HG02588 (cell line): ENCODE data around the gene RAPGEF4.

Experiments
- ATAC-seq: cut with Tn5 transposase; IDR thresholded peaks from one replicate; pipeline ENCODE4 v1.9.1; 2021; ENCODE audit warnings: mild to moderate bottlenecking, moderate library complexity; ENCODE audit not compliant: unreplicated experiment

Gene RAPGEF4

DNA sequence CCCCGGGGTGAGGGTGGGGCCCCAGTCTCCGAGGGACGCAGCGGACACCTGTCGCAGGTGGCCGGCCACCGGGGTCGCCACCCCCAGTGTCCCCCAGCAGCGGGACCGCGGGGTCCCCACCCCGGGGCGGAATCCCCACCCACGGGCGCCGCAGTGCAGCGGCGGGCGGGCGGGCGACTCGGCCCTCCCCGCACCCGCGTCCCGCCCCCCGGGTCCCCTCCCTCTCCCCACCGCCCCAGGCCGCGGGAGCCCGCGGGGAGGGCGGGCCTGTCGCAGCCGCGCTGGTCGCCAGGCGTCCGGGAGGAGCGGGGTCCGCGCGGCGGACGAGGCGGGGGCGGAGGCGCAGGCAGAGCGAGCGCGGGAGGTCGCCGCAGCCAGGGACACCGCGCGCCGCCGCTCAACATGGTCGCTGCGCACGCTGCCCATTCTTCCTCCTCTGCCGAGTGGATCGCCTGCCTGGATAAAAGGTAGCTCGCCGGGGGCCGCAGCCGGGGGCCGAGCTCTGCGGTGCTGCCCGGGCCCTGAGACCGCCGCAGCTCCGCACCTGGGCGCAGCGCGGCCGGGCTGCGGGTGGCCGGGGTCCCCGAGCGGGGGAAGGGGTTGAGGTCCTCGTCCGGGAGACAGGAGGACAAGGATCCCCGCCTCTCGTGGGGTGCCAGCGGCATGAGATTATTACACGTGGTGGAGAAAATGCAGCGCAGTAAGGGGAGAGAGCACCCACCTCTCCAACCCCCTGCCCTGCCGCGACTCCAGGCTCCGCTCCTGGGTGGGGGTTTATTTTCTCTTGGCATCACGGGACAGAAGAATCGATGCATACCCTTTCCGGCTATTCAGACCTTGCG, at the start of gene RAPGEF4:
Gene RAPGEF4 (plus strand): TSS at position 264 of the 842 bp plus-strand sequence. CDS start 139 bp downstream, at position 403.
- ATAC-seq: no peak

DNA sequence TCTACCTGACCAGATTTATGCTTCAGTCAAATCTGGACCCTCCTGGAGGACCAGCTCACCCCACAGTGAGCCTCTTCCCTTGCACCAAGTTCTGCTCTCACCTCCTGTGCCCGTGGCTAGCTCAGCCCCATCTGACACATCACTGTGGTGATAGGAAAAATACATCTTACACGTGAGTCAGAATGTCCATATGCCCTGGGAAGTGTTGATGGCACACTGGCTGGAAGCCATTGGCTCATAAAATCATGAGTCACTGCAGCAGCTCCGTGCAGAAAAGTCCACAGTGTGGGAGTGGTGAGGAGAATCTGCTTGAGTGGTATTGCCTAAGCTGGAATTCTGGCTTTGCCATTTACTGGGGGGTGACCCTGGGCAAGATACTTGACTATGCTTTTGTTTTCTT, 42.6 kb upstream of the RAPGEF4 start:
- ATAC-seq: no peak

DNA sequence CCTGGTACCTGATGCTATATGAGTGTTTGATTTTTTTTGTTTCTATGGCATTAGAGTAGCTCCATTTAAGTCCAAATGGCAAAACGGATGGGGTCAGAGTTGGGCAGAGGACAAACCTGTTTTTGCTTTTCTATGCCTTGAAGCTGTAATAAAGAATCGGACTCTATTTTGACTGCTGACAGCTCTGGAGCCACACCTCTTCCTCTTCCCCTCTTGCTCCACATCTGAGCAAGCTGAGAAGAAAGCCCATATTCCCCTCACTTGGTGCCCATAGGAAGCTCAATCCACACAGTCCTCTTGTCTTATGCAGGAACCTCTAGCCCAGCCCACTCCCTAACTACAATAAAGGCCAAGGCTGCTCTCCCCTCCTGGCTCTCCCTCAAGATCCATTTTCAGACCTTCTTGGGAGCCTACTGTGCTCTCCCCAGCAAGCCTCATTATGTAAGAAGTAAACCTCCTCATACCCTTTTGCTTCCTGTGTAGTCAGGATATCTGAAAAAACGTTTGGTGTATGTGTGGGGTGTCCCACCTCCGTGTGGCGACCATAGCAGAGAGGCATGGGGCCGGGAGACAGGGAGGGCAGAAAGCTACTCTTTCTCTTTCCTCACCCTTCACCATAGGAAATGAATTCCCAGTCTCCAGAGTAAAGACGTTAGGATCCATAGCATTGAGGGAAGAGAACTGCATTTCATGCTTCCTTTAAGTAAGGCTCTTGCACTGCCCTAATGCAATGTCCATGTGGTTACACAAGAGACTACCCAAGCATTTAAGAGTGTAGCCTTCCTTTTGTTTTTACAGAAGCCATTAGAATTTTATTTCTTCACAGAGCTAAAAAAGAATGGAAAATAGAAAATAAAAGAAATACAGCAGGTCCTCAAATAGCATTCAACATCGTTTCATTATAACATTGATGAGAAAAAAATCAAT, 41.9 kb upstream of the RAPGEF4 start:
- no peak for ATAC-seq

DNA sequence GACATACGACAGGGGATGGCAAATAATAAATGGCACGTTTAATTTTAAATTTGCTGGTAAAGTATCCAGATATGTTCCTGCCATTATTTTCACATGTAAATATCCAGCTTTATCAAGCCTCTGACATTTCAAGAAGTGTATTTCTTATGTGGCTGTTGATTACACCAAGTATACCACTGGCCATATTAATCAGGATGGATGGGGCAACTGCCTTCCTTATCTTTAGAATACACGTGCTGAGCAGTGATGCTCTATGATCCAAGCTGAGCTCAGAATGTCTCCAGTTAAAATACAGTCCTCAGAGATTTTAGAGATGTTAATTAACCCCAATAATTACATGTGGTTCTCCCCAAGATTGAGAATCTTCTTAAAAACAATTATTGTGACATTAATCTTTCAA, 38.3 kb upstream of the RAPGEF4 start:
- no peak for ATAC-seq

DNA sequence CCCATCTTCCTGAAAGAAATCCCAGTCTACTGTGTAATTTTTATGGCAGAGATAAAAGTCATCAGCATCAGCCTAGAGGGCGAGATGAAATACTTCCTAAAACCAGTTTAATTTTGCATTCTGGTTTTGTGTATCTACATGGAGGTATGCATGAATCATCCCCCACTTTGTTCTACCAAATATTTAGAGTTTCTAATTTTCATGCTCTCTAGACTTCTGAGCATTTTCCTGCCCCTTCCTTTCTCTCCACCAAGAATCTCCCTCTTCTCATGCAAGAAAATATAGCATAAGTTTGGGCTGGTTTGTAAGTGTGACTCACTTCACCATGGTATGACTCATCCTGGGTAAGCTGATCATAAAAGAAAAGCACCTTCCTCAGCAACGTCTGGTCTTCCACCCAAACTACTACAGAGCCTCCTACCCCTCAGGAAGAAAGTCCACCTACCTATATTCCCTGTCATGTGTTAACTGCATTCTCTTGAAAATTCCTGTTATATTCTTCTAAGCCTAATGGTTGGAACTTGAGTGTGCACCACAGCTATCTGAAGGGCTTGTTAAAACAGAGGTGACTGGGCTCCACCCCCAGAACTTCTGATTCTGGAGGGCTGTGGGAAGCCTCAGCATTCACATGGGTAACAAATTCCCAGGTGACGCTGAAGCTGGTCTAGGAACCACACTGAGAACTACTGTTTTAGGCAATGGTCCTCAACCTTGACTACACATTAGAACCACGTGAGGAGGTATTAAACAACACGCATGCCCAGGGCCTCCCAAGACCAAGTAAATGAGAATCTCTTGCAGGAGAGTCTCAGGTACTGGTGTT, 37.4 kb upstream of the RAPGEF4 start:
- ATAC-seq: peak; percentile 92

DNA sequence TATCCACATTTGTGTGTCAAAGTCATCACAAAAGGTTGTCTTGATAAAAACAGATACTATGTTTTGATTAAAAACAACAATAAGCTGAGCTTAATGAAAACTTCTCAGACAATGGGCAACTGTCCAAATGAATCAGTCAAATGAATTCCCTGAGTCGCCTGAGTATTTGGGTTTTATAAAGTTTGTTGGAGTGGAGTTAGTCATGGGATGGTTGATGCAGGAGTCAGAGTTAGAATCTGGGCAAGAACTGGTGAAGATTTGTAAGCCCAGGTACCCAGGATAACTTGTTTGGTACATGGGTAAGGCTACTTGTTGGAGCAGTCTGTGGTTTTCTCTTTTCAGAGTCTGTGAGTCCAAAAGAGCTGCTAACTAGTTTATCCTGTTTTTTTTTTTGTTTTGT, 34.4 kb upstream of the RAPGEF4 start:
- no peak for ATAC-seq

DNA sequence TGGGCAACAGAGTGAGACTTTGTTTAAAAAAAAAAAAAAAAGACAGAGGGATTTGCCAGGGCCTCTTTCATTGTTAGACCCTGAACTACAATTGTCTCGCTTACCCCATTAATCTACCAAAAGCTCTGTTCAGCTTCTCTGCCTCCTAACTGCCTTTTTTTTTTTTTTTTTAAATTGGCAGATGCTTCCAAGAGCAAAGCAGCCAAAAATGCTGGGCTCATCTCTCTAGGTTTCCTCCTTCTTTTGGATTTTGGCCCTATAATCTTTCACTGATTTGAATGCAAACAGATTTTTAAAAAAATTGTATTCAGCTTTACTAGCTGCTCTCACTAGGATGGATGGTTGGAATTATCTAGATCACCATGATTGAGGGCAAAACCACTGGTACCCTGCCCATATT, 33.2 kb upstream of the RAPGEF4 start:
- no peak for ATAC-seq

DNA sequence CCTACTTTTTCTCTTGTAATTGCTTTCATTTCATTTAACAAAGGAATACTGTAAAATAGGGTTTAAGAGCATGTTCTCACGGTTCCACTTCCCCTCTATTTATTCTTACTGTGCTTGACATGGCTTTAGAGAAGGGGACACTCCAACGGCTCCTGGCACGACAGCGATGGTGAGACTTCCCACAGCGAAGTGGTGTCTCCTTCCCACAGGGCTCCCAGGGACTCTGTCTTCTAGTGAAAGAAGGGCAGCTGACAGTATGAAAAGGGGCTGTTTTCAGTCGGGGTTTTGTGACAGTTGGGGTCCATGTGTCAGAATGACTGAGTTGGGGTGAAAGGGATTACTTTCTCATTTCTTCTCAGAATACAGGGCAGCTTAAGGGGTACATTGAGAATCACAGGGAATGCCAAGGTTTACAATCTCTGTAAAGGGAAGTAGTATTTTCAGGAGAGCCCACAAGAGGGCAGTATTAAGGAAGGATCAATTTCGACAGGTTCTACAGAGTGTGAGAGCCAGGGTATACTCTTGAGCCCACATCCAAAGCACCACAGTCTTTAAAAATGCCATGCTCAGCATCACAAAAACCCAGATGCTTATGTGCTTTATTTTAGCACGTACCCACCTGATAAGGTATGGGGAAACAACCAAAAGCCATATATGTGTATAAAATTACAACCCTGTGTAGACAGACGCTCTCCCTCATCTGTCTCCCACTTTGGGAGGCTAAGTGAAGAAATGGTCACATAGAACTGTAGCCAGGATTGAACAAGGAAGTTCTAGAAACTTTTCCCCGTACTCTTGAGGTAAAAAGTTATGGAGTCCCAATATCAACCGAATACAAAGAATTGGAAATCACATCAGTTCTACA, 31.3 kb upstream of the RAPGEF4 start:
- no peak for ATAC-seq

DNA sequence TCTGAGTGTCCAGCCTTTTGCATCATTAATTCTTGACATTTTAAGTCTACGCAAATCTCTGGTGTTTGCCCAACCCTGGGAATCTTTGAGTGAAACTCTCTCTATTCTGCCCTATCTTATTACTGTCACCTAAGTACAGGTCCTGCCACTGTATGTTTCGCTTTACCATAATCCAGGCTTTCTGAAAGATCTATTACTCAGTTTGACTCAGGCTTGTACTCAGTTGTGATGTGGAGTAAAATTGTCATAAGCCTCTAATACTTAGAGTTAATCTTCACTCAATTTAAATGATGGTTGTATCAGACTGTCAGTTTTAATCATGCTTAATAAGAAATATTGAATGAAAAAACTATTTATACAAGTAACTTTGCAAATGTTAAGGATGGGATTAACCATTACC, 30.3 kb upstream of the RAPGEF4 start:
- no peak for ATAC-seq

DNA sequence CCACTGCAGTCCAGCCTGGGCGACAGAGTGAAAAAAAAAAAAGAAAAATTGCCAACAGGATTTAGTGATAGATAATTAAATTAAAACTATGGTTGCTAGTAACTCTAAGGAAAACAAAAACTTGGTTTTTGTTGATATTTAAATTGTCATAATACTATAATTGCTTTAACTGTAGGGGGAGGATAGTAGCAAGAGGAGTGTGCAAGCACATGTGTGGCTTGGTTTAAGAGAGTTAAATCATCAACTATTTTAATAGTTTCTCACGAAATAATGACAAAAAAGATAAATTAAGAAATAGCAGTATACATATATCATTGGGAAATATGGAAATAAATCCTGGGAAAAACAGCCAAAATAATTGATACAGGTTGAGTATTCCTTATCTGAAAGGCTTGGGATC, 27.4 kb upstream of the RAPGEF4 start:
- no peak for ATAC-seq

DNA sequence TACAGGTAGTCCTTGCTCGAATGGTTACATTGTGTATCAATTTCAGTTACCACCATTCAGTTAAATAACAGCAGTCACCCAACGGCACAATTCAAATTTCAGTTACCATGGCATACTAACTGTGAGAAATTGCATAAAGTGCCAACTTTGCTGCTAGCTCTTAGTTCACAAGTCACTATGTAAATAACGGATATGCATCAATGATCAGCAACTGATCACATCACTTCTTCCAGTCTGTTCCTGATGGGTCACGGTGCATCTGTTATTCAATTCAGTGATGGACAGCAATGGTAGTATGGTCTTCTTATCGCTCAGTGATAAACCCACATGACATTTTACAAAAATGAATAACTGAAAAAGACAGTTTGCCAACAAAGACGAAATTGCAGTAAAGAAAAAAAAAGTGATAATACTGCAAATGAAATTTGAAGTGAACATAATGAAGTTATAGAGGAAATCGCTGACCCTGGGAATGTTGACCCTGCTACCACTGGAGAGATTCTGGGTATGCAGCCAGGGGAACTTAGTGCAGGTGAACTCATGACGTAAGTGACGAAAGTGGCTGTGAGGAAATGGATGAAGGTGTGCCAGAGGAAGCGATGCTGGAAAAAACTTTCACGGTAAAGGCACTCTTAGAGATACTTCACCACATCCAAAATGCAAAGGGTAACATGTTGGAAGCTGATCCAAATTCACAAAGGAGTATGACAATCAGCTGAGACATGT, 25.9 kb upstream of the RAPGEF4 start:
- ATAC-seq: no peak

DNA sequence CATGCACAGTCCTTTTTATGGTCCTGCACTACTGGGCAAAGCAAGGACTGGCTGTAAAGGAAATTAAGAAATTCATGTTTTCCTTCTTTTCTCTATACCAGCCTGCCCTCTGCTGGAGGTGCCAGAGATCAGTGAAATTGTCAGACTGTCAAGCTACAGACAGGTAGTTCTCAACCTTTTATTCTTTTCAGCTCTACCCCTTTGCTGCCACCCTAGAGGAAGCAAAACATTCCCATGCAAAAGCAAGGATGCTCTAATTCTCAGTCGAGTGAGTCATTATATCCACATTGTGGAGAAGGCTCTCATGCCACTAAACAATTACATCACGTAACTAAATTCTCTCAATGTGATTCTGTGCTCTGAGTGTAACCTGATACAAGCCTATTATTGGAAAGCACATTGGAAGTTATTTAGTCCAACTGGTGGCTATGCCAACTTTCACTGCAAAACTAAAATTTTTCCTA, 25.0 kb upstream of the RAPGEF4 start:
- ATAC-seq: no peak

DNA sequence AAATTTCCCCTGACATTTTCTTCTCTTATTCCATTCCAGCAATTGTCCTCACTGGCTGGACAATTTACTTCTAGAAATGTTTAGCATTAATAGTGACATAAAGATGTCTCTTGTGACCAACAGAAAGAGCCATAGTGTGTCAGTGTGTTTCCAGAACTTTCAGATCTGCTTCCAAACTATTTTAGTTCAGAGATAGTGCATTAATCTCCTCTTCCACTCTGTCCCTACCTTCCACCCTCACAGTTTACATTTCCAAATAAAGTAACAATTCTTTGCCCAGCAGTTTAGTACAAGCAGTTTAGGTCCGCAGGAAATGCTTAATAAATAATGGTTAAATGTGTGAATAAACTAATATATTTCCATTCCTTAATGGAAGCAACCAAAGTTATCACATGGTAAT, 24.5 kb upstream of the RAPGEF4 start:
- no peak for ATAC-seq

DNA sequence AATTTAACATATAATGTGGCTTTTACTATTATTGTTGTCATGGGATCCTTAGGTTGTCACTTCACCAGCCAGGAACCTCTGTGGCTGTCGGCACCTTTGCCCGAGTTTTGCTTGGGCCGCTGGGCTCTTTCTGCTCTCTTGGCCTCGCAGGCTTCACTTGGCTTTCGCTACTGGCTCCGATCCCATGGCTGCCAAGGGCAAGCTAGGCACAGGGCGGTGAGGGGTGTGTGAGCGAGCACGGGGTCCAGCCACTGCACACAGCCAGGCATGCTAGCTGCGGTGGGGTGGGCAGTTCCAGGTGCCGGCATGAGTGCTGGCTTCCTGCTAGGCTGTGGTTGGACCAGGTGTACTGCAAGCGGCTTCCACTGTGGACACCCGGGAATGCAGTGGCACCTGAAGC, 23.4 kb upstream of the RAPGEF4 start:
- no peak for ATAC-seq

DNA sequence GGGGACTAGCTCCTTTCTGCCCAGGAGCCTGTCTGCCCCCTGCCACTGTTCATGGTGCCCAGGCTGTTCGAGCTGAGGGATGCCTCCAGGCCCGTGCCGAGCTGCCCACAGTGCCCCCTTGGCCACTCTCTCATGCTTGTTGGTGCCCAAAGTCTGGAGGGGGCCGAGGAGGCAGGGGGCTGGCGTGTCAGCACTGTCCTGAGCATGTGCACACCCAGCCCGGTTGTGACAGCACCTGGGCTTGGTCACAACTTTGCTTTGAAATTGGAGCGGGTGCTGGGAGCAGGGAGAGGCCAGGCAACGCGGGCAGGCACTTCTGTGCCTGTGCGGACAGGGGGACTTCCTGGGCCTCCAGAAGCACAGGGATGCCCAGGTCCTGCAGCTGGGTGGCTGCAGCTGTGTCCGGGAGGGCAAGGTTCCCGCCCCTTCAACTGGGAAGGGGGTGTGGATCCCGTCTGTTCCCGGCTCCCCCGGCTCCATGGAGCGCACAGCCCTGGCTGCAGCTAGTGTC, 22.2 kb upstream of the RAPGEF4 start:
- ATAC-seq: no peak

DNA sequence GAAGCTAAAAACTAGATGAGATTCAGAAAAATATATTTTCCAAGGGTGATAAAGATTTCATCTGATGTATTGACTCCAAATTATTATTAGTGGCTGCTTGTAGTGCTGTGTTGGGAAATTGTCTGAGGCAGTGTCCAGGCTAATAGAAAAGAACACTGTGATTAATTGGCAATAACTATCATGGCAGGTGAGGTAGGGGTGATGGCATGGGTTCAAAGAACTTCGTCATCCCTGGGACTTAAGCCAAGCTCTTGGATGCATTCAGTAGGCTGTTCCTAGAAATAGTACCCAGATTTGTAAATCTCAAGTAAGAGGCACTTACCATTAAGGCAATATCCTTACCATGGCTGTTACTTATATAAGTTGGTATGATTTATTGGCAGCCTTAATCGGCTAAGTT, 13.2 kb upstream of the RAPGEF4 start:
- no peak for ATAC-seq

DNA sequence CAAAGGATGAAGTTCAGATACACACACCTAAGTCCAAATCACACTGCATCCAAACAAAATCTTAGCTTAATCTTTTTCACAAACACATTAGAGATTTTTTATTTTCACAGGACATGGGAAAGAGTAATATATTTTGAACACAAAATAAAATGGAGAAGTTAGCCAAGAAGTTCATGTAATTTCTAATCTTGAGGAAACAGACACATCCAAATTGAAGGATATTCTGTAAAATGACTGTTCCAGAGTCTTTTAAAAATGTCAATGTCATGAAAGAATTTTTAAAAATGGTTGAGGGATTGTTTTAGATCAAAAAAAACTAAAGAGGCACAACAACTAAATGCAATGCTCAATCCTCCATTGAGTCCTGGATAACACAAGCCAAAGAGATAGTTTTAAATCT, 12.4 kb upstream of the RAPGEF4 start:
- ATAC-seq: no peak

DNA sequence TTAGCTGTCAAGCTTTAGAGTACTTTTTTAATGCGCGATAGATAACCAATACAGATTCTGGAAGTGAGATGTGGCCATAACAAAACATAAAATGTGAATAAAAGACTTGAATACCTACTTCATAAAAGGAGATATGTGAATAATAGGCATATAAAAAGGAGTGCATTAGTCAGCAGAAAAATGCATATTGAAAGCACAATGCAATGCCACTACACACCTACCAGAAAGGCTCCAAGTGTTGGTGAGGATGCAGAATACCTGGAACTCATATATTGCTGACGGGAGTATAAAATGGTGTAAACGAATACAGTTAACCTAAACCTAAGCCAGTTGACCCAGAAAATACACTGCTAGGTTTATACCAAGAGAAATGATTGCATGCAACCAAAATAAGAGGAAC, 10.9 kb upstream of the RAPGEF4 start:
- ATAC-seq: no peak

DNA sequence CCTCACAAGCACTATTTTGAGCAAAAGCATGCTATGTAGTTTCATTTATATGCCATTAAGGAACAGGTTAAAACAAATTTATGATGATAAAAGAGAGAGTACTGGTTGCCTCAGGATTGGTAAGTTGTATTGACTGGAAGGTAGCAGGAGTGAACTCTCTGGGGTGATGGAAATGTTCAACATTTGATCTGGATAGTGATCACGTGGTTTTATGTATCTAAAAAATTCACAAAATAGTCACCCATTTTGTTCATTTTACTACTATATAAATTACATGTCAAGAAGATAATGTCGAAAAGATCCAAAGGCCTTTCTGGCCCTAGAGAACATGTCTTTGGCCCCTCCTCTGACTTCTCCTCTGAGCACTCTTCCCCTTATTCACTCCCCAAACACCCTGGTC, 10.4 kb upstream of the RAPGEF4 start:
- no peak for ATAC-seq
